GM21526 (cell line): Measurements from ENCODE around the gene ERI3.
A peak's percentile ranks its signal among the peaks of the same experiment; 100 is the strongest.
"Not testable (repeated sequence)": the region's sequence is repeated elsewhere in the genome, so short reads cannot be mapped to it uniquely, and the experiment has no call there.

Source experiments
- ATAC-seq: cut with Tn5 transposase; IDR thresholded peaks from one replicate; pipeline ENCODE4 v1.9.1; 2021; ENCODE audit warnings: moderate library complexity; ENCODE audit not compliant: unreplicated experiment, low FRiP score

ERI3 gene

GRCh38 chr1:44217809-44218410, 137.1 kb downstream of the ERI3 start:
- ATAC-seq: no peak

GRCh38 chr1:44213222-44214112, 141.6 kb downstream of the ERI3 start, which contains the start of gene DMAP1:
TSS of gene DMAP1 (plus strand) at chr1:44213471. CDS start at chr1:44213754, 283 bp downstream.
- peak; percentile 59 for ATAC-seq

- no peak for ATAC-seq
These were observed 142.5 kb downstream of the ERI3 start for GRCh38 chr1:44212355-44213221.

GRCh38 chr1:44210595-44210994, 144.5 kb downstream of the ERI3 start:
- ATAC-seq: no peak

GRCh38 chr1:44208226-44208625, 146.8 kb downstream of the ERI3 start:
- ATAC-seq: no peak

GRCh38 chr1:44206545-44206944, 148.5 kb downstream of the ERI3 start:
- ATAC-seq: not testable (repeated sequence)

- ATAC-seq: no peak
These were observed 154.7 kb downstream of the ERI3 start for GRCh38 chr1:44200336-44200735.

GRCh38 chr1:44174630-44175029, 180.4 kb downstream of the ERI3 start:
- ATAC-seq: no peak
